Pancreas (tissue), 10 donors: ENCODE measurements around the gene NOS3. TPM values are rescaled to one million over a fixed set of nuclear protein-coding genes. Genes with fewer than 3 reads are reported as not detected.
A peak's percentile ranks its signal among the peaks of the same experiment; 100 is the strongest.
"Not testable (repeated sequence)": the region's sequence is repeated elsewhere in the genome, so short reads cannot be mapped to it uniquely, and the experiment has no call there.

ENCODE experiments used
- ATAC-seq, 4 donors: fragments of 200-7000 bp; cut with Tn5 transposase; one replicate each; pipeline versions ENCODE4 v1.8.0 to v1.9.1; 2020; ENCODE audit warnings: mild to moderate bottlenecking in 4 of 4, moderate library complexity in 4 of 4
- DNase-seq, 6 donors: peaks; one replicate each; pipeline ENCODE4 v3.0.0-alpha.2; 2020
- FAIRE-seq: peaks from 2 replicates; lab custom pipeline; 2012; peaks lifted over from hg19 to GRCh38; lab: Jason Lieb, UNC
- H3K27ac ChIP-seq, 4 donors: fragments of 200-600 bp; sonication (generic); 1 replicate in 3 of 4; 2 replicates in 1 of 4; pipeline versions ENCODE4 v1.5.0 to v1.8.0; 2020
- H3K27me3 ChIP-seq, 4 donors: fragments of 200-600 bp; one replicate each; pipeline ENCODE4 v1.8.0; 2021
- H3K36me3 ChIP-seq, 3 donors: fragments of 200-600 bp; sonication (generic) in 1 of 3; one replicate each; pipeline versions ENCODE4 v1.5.0 to v1.8.0; 2020 to 2021
- H3K4me1 ChIP-seq, 3 donors: fragments of 200-600 bp; one replicate each; pipeline ENCODE4 v1.8.0; 2021
- H3K4me3 ChIP-seq, 4 donors: fragments of 200-600 bp; sonication (generic) in 2 of 4; one replicate each; pipeline versions ENCODE4 v1.5.0 to v1.8.0; 2020 to 2021
- H3K9me3 ChIP-seq, 4 donors: fragments of 200-600 bp; one replicate each; pipeline ENCODE4 v1.8.0; 2021
- WGBS, 2 donors: extraction: QIAGEN DNeasy Blood & Tissue Kit; methylation state at CpG; one replicate each; pipeline ENCODE4 v1.1.7; 2013; 5-methylcytosine and 5-hydroxymethylcytosine counted together
- intact Hi-C, 3 donors: fragments of 100-400 bp; cut with DNase I; formaldehyde crosslinking; loops; one replicate each; pipeline versions ENCODE4 v1.11.1 to v1.14.2; 2022
- polyA plus RNA-seq, 2 donors: library from polyadenylated mRNA; stranded (reverse); fragments of 200-250 nt; gene quantifications; one replicate each; pipeline ENCODE4 v1.2.3, GENCODE V29; 2013
- total RNA-seq, 6 donors: library from RNA; stranded (reverse); fragmentation: NEBNext Ultra II Directional in 4 of 6; extraction: Animal tissue kit (Norgen Biotek cat#: 25700) in 4 of 6; gene quantifications; one replicate each; pipeline versions ENCODE4 v1.2.1 to v1.2.4, GENCODE V29; 2021 to 2023
- TF ChIP-seq, protein P1 (sequence below), 4 donors: fragments of 200-600 bp; sonication (generic) in 3 of 4; IDR thresholded peaks; one replicate each; pipeline versions ENCODE4 v1.5.0 to v1.8.0; 2021; ENCODE audit warnings: antibody characterized with exemption in 4 of 4
- donor health status: healthy with polysubstance abuse.
- donor health status: DM: no; HTN: no; CAD: no; lungs with moderate emphysema.
- donor health status: DM: no; HTN: no; CAD: no.
- donor health status: control.
- donor health status: control.
- donor health status: Bipolar disorder and iron deficiency.
- donor health status: DM: yes; HTN: yes; CAD: no.
- donor health status: DM: no; HTN: no; CAD: no.
- donor health status: DM: no; HTN: no; CAD: no.
- donor health status: DM: yes; HTN: yes; CAD: no.

The NOS3 gene
- total and polyA plus RNA-seq, 8 donors = 1.0 to 12.5 (median 3.5) TPM

DNA sequence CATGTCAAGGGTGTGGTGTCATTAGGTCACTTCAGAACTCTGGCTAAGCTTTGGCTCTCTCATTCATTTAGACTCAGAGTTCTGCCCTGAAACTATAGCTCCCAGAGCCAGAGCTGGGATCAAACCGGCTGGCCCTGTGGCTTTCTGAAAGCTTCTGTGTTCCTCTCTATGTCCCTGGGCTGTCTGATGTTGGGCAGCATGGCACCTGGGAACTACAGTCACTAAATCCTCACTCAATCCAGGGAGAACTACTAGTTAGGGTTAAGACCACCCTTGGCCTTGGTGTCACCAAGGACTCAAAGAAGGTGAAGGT, 20.2 kb downstream of the NOS3 start:
- FAIRE-seq (no peak), DNase-seq (peak in 1 of 6 donors; percentile 9), ATAC-seq (no peak)
- intact Hi-C loops = no loop called here
- Histone ChIP-seq H3K27me3 (peaks cover 0 to 3% (median 0%) of the 10 kb centered on the region in 4 donors), H3K9me3 (no peaks in the 10 kb centered on the region), H3K4me1 (peaks cover 0 to 13% (median 0%) of the 10 kb centered on the region in 3 donors), H3K4me3 (no peak overlapping the region), H3K27ac (no peak overlapping the region), H3K36me3 (no peaks in the 10 kb centered on the region)
- 31 to 71% methylated on average over 1 of the region's 1 CpG for WGBS, 2 donors
- TF ChIP-seq, protein P1, sequence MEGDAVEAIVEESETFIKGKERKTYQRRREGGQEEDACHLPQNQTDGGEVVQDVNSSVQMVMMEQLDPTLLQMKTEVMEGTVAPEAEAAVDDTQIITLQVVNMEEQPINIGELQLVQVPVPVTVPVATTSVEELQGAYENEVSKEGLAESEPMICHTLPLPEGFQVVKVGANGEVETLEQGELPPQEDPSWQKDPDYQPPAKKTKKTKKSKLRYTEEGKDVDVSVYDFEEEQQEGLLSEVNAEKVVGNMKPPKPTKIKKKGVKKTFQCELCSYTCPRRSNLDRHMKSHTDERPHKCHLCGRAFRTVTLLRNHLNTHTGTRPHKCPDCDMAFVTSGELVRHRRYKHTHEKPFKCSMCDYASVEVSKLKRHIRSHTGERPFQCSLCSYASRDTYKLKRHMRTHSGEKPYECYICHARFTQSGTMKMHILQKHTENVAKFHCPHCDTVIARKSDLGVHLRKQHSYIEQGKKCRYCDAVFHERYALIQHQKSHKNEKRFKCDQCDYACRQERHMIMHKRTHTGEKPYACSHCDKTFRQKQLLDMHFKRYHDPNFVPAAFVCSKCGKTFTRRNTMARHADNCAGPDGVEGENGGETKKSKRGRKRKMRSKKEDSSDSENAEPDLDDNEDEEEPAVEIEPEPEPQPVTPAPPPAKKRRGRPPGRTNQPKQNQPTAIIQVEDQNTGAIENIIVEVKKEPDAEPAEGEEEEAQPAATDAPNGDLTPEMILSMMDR (IDR thresholded peaks at IDR 0.05) = no peak

DNA sequence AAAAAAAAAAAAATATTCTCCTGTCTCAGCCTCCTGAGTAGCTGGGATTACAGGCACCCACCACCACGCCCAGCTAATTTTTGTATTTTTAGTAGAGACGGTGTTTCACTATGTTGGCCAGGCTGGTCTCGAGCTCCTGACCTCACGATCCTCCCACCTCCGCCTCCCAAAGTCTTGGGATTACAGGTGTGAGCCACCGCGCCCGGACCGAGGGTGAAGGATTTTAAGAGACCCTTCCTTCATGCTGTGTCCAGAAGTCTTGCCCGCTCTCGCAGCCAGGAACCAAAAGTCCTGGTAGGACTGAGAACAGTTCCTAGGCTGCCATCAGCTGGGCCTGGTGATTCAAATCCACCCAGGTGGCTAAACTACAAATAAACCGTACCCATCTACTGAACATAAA, 20.8 kb downstream of the NOS3 start:
- ATAC-seq, intact Hi-C loops: not testable (repeated sequence)
- H3K4me1 ChIP-seq = peaks cover 0 to 13% (median 0%) of the 10 kb centered on the region in 3 donors

DNA sequence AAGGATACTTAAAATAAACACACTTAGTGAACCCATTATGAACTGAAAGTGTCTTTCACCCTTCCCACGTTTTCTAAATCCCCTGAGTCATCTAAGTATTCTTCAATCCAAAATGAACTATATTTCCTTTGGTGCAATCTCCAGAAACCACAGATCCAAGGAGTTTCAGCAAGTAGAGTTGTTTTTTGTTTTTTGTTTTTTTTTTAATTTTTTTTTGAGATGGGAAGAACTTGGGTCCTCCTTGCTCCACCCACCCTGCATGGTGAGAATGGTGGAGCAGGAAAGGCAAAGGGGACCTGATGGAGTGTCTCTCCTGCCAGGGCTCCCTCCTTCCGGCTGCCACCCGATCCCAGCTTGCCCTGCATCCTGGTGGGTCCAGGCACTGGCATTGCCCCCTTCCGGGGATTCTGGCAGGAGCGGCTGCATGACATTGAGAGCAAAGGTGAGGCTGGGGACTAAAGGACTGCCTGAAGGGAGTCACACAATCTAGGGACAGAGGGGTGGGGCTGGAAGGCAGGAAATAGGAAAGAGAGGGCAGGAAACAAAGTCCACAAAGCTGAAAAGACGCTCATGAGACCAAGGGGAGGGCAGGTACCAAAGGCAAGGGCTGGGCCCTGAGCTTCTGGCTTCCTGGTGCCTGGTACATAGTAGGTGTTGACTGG, 21.3 kb downstream of the NOS3 start:
- no peak for FAIRE-seq

More for the DNA sequence above, 20.8 kb downstream of the NOS3 start:
- H3K36me3 ChIP-seq, H3K9me3 ChIP-seq, FAIRE-seq, H3K27ac ChIP-seq, H3K27me3 ChIP-seq, H3K4me3 ChIP-seq: not testable (repeated sequence)
- WGBS, 2 donors = 81 to 84% methylated on average over 12 of the region's 12 CpGs
- DNase-seq = peak in 1 of 6 donors; percentile 27

DNA sequence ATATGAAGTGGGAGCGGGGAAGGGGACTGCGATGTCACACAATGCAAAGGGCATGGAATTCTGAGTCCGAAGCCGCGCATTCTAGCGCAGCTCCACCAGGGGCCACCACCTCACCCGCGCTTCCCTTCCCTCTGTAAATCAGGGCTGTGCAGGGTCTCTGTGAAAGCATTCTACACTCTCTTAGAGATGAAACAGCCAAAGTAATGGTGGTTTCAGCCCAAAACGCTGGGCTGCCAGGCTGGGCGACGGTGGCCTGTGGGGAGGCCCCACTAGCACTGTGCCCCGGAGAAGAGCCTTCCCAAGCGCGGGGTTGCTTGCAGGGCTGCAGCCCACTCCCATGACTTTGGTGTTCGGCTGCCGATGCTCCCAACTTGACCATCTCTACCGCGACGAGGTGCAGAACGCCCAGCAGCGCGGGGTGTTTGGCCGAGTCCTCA, 22.1 kb downstream of the NOS3 start:
- 11 to 14% methylated on average over 23 of the region's 23 CpGs for whole genome bisulfite sequencing, 2 donors
- intact Hi-C loops = no loop called here
- FAIRE-seq (no peak), DNase-seq (peak in 2 of 6 donors; percentile 37 to 44), ATAC-seq (peak; percentile 31 to 76 (median 58))
- H3K27me3 ChIP-seq = peaks cover 0 to 4% (median 0%) of the 10 kb centered on the region in 4 donors
- TF ChIP-seq, protein P1 (IDR thresholded peaks at IDR 0.05) = peak in 2 of 4 donors; percentile 21 to 24
- peaks cover 0 to 14% (median 0%) of the 10 kb centered on the region in 3 donors for H3K4me1 ChIP-seq
- H3K4me3 ChIP-seq = peak overlapping the region in 1 of 4 donors; percentile 32
- no peak overlapping the region for H3K27ac ChIP-seq
- no peaks in the 10 kb centered on the region for H3K36me3 ChIP-seq
- H3K9me3 ChIP-seq = no peaks in the 10 kb centered on the region

More for the DNA sequence above, 21.3 kb downstream of the NOS3 start:
- peak in 1 of 6 donors; percentile 36 for DNase-seq
- 55 to 59% methylated on average over 6 of the region's 6 CpGs for WGBS, 2 donors
- TF ChIP-seq, protein P1 (IDR thresholded peaks at IDR 0.05) = no peak
- H3K9me3 ChIP-seq = no peaks in the 10 kb centered on the region
- no peaks in the 10 kb centered on the region for H3K36me3 ChIP-seq
- H3K4me1 ChIP-seq = peaks cover 0 to 13% (median 0%) of the 10 kb centered on the region in 3 donors
- H3K27me3 ChIP-seq = peaks cover 0 to 4% (median 0%) of the 10 kb centered on the region in 4 donors
- ATAC-seq = no peak
- H3K4me3 ChIP-seq = no peak overlapping the region
- H3K27ac ChIP-seq = no peak overlapping the region
- intact Hi-C loops = no loop called here

DNA sequence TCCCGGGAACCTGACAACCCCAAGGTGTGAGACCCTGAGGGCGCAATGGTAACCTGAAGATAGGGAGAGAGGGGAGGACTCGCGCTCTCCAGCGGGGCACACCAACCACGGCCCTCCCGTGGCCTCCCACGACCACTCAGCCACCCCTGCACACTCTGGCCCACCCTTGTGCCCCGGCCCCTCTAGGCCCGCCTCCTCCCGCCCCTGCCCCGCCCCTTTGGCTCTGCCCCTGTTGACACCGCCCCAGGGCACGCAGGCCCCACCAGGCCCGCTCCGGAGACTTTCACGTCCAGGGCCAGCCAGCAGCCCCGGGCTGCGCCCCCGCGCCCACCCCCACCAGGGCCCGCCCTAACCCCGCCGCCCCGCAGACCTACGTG, 22.5 kb downstream of the NOS3 start:
- no peaks in the 10 kb centered on the region for H3K36me3 ChIP-seq
- H3K27ac ChIP-seq = no peak overlapping the region
- H3K4me3 ChIP-seq = peak overlapping the region in 1 of 4 donors; percentile 32
- TF ChIP-seq, protein P1 (IDR thresholded peaks at IDR 0.05) = no peak
- no peaks in the 10 kb centered on the region for H3K9me3 ChIP-seq
- WGBS, 2 donors = 1 to 14% methylated on average over 12 to 26 of the region's 26 CpGs
- FAIRE-seq (no peak), ATAC-seq (peak; percentile 2 to 23 (median 4)), DNase-seq (peak in 1 of 6 donors; percentile 62)
- H3K4me1 ChIP-seq = peaks cover 0 to 18% (median 0%) of the 10 kb centered on the region in 3 donors
- intact Hi-C loops = no loop called here
- H3K27me3 ChIP-seq = peaks cover 0 to 6% (median 0%) of the 10 kb centered on the region in 4 donors
